Stimulated activated CD8-positive, alpha-beta memory T cell treated with anti-CD3 and anti-CD28 coated beads, Interleukin-12 subunit alpha, Interleukin-12 subunit beta, amount 100 ng/mL, for 4 hours (primary cell): Measurements from ENCODE around the gene COG6.
A peak's percentile ranks its signal among the peaks of the same experiment; 100 is the strongest.

Experiments used
- DNase-seq: peaks from one replicate; pipeline ENCODE4 v3.0.0-alpha.2; 2020; ENCODE audit warnings: low read depth

Gene COG6

DNA sequence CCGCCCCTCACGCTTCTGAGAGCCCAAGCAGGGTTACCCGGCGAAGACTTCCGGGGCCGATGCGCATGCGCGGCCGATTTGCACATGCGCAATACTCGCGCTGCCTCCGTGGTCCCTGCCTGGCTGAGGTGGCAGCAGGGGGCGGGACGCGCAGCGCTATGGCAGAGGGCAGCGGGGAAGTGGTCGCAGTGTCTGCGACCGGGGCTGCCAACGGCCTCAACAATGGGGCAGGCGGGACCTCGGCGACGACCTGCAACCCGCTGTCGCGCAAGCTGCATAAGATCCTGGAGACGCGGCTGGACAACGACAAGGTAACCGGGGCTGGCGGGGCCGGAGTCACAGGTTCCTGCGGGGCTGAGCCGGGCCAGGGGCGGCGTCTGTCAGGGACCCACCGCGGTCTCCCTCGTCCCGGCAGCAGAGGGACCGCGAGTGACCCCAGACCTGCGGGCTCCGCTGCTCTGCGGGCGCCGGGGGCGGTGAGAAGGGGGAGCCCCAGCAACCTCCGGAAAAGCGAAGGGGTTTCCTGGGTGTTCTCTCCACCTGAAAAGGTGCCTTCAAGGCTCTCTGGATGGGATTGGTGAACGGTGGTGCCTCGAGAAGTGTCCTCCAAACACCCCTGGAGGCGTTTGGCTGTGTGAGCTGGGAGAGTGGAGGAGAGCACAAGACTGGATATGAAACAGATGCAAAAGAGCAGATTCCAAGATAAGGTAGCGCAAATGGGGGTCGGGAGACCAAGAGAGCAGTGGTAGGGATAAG lies at the start of gene COG6:
Gene COG6 (plus strand): TSS at position 94 of the 756 bp plus-strand sequence. CDS start 65 bp downstream, at position 159.
- peak; percentile 93 for DNase-seq

DNA sequence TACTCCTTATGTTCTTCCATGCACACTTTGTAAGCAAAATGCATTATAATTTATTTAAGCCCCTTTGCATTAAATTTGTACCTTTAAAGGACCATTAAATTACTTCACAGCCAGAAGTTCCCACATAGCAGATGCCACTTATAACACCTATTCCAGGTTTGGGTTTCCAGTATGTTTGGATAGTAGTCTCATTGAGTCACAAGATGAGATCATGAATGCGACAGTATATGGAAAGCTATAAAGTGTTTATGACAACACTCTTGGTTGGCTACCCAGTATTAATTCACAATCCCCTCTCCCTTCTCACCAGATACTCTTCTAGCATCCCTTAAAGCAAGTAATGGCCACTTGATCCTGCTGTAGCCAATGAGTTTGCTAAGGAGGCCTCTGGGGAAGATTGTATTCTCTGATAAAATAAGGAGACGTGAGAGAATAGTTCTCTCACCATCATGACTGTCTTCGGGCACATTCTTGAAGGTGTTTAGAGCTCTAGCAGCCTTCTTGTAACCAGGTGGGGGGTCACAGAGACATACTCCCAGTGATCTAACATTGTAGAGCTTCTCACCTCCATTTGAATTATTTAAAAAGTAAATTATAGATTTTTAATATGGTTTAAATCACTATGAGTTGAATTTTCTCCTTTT lies 49.7 kb upstream of the COG6 start:
- DNase-seq = no peak

DNA sequence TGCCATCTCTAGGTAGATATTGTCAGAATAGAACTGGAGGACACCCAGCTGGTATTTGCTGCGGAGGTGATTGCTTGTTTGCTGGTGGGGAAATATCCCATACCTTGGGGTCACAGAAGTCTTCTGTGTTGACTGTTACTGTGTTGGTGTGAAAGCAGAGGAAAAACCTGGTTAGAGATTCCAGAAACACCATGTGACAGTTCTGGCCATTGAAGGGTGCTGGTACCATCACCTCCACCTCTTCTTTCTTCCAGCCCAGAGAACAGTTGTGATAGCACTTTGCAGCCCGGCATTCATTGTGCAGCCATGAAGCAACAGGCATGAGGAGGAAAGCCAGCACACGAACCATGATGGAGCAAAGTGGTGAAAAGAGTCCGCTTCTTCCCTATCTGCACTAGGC lies 47.6 kb upstream of the COG6 start:
- no peak for DNase-seq

DNA sequence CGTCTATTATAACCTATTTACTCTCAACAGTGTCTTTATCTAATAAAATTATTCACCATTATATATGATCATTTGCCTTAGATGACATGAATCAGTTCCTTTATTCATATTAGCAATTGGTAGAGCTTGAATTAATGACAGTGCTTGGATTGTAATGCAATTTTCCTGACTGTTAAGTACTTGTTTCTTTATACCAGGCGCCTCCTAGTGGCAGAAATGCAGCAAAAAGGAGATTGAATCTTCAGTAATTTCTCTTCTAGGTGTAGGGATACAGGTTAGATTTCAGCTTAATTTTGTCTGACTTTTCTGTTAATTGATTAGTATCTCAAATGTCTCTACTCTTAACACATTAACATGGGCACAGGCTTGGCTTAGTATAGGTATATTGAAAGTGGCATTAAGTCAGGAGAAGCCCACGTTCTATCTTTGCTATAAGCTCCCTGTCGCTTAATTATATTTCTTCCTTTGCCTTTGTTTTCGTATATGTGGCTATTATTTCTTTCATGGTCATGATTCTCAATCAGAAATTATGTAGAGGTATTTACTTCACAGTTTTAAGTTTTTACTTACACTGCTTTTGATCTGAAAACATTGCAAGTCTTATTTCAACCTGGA lies 43.3 kb upstream of the COG6 start:
- DNase-seq = no peak

DNA sequence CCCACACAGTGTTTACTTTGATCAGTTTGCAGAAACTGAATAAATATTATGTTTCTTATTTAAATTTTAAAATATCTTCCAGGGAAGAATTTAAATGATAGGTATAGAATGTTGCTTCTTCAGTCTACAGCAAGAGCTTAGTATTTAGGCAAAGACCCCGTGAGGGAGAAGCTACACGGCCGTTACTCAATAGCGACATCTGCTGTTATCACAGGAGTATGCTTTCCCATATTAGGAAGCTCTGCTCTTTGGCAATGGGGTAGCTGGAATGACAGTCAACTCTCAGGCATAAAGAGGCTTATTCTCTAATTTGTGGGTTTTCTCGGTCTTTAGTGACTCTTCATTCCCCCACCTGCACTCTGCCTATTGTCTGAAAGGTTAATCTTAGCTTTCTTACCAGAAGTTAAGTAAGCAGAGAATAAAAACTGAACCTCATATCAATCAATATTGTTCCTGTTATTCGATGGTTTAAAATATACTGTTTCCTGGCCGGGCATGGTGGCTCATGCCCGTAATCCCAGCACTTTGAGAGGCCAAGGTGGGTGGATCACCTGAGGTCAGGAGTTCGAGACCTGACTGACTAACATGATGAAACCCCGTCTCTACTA lies 39.3 kb upstream of the COG6 start:
- no peak for DNase-seq

DNA sequence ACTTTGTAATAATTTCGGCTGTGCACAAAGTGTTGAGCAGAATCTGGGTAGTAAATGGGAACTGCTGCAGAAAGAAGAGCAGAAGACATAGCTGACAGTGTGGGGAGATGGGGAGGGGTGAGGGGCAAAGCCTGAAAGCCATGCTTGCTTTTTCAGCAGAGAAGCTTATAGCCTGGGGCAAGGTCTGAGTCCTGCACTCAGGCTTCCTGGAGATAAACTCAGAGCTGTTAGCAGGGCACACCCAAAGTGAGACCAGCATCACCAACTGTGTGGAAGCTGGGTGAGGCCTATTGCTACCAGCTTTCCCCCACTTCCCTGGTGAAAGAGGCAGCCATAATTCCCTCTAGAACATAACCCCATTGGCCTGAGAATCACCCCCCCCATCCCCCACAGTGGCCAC lies 36.9 kb upstream of the COG6 start:
- DNase-seq = no peak

DNA sequence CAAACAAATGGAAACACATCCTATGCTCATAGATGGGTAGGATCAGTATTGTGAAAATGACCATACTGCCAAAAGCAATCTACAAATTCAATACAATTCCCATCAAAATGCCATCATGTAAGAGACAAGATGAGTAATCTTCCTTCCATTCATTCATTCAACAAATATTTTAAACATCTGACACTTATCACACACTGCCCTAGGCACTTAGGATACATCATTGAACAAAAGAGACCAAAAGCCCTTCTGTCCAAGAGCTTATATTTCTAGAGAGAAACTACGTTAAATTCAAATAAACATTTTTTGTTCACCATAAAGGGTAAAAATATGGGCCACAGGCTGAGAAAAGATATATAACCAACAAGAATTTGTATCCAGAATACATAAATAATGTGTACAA lies 32.0 kb upstream of the COG6 start:
- DNase-seq = no peak

DNA sequence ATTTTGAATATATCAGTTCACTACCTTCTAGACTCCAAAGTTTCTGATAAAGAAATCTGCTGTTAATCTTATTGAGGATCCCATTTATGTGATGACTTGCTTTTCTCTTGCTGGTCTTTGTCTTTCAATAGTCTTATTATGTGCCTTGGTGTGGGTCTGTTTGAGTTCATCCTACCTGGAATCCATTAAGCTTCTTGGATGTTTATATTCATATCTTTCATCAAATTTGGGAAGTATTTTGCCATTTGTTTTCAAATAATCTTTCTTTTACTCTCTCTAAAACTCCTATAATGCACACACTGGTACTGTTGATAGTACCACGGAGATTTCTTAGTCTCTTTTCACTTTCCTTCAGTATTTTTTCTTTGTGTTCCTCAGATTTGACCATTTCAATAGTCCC lies 24.2 kb upstream of the COG6 start:
- no peak for DNase-seq

DNA sequence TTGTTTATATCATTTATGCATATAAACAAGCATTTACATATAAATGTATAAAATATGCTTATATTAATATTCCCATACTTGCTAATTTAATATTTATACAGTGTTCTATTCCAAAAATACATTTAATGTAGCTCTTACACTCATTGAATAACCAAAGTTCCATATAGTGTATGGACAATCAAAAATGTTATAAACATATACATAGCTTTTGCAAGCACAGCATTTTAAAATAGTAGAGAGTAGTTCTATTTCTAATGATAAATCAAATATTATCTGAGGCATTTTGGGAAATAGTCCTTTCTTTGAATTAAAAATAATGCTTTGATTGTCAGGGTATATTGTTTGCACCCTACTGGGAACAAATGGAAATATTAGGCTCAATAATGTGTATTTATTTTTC lies 22.5 kb upstream of the COG6 start:
- DNase-seq = no peak

DNA sequence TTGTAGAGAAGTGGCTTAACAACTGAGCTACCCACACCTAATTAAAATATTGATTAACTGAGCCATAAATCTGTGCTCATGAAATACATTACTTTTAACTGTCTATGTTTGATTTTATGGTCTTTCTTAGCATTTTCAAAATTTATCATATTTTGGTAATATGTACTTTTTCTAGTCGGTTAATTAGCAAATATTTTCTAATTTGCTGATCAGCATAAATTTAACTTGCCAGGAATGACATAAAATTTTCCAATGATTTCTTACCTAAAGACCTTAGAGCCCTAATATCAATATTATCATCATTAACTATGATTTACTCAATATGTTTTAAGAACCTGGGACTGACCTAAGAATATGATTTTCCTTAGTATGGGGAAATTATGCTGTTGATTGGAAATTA lies 19.9 kb upstream of the COG6 start:
- no peak for DNase-seq

DNA sequence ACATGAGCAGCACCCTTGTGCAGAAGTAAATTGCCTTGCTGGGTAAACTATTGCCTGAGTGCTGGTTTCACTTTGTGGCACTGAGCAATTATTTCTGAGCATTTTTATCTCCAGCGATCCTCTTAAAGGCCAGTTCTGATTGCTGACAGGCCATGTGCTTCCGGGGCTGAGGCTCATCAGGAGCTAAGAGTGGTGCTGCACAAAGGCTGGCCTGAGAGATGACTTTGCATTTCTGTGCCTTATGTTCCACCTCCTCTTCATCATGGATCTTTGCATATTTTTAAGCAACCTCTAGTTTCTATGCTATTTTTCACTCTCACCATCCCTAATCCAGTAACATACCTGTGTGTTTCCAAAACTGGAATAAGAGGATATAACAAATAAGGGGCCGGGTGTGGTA lies 17.6 kb upstream of the COG6 start:
- DNase-seq = no peak

DNA sequence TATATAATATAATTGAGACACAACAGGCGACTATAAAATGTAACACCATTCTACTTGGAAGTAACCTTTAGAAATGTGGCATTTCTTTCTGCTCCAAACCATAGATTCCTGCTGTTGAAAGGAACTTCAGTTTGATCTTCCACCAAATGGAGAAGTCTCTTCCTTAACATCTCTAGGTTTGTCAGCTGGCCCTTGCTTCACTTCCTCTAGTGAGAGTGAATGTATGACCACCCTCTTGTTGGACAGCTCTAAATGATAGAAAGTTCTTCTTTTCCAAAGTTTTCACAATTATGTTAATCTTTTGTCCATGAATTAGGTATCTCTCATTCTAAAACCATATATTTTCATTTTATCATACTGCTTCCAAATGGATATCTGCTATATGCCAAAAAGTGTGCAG lies 13.8 kb upstream of the COG6 start:
- DNase-seq = no peak

DNA sequence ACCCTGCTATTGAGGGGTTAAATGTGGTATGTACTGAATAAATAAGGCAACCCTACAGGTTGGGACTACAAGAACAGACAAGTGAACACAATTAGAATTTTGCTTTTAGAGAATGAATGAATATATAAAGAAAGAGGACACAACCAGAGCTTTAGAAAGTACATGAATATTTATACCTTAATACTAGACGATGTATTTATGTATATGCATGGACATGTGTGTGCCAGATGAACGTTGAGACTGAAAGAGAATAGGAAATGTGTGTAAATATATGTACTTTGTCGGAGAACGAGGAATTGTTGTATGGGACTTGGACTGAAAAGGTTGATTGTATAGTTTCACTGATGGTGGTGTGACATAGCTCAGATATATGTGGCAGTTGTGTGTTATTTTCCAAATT lies 9.3 kb upstream of the COG6 start:
- DNase-seq = no peak

DNA sequence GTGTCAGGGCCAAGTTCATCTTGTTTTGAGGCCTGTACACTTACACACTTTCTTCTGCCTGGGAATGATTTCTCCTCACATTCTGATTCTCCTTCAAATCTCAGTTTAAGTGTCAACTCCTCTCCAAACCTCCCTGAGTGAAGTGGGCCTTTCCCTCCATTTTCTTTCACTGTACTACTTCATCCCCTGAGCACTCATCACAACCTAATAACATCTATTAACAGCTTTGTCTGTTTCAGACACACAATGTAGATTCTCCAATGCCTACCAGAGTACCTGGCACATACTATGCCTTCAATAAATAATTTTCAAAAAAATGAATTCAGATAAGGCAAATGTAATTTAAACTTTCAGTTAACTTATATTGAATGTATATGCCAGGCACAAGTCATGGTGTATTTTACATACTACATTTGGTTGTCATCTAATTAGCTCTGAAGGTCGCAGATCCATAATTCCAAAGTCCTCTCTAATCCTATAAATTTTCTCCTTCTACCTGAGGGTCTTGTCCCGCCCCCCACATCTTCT lies 357 bp upstream of the COG6 start:
- no peak for DNase-seq

DNA sequence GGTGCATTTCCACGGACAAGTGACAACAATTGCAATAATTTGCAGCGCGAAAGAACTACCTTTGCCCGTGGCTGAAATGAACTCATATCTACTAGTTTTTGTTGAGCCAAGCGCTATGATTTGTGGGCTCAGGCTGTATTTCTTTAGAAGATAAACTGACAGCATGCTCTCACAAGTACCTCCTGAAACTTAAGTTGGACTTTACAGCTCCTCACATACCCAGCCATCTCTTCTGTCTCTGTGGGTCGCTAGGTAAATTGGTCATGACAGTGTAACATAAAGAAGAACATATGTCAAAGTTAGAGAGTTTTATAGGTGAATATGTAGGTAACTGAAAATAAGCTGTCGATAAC lies 839 bp downstream of the COG6 start:
- DNase-seq = no peak

DNA sequence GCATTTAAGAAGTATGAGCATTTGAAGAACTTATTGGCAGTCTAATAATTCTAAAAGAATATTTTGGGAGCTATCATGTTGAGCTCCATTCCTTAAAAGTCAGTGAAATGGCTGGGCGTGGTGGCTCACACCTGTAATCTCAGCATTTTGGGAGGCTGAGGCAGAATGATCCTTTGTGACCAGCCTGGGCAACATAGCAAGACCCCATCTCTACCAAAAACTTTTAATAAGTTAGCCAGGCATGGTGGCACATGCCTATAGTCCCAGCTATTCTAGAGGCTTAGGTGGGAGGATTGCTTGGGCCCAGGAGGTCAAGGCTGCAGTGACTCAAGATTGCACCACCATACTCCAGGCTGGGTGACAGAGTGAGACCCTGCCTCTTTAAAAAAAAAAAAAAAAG lies 8.0 kb downstream of the COG6 start:
- no peak for DNase-seq

DNA sequence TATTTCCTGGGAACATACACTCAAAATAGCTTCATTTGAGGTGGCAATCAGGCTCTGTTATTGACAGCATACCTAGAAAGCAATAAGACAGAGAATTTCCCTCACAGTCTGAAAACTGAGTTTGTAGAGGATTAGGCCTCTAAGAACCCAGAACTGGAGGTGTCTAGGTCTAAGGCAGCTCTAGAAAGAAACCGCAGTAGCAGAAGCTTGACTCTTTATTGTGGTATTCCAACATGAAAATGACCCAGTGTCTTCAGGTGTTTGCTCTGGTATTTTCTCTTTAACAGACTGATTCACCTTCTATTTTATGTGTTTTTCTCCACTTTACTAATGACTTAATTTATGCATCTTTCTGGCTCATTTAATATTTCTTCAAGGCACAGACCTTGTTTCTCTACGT lies 8.5 kb downstream of the COG6 start:
- no peak for DNase-seq

DNA sequence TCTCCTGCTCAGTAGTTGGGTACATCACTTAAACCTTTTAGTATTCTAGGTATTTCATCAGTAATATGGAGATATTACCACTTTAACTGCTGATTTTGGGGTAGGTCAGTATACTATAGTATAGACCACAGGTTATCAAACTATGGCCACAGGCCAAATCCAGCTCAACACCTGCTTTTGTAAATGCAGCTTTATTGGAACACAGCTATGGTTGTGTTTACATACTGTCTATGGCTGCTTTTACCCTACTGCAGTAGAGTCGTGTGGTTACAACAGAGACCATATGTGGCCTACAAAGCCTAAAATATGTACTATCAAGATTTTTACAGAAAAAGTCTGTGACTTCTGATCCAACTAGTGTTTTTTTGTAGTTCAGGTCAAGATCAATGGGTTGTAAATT lies 10.3 kb downstream of the COG6 start:
- DNase-seq = no peak

DNA sequence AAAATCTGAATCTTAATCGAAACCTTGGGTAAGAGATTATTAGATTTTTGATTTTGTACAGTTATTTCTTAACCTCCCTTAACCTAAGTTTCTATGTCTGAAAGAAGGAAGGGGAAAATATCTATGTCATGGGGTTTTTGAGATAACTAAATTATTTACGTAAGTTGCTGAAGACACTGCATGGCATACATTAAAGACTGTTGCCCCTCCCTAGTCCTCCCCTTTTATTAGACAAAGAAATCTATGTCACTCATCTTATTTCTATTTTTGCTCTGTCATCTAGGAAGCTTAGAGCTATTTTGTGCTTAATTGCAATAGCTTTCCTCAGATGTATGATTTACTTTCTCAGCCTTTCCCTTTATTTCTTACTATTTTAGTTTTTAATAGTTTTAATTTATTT lies 15.0 kb downstream of the COG6 start:
- DNase-seq = no peak

DNA sequence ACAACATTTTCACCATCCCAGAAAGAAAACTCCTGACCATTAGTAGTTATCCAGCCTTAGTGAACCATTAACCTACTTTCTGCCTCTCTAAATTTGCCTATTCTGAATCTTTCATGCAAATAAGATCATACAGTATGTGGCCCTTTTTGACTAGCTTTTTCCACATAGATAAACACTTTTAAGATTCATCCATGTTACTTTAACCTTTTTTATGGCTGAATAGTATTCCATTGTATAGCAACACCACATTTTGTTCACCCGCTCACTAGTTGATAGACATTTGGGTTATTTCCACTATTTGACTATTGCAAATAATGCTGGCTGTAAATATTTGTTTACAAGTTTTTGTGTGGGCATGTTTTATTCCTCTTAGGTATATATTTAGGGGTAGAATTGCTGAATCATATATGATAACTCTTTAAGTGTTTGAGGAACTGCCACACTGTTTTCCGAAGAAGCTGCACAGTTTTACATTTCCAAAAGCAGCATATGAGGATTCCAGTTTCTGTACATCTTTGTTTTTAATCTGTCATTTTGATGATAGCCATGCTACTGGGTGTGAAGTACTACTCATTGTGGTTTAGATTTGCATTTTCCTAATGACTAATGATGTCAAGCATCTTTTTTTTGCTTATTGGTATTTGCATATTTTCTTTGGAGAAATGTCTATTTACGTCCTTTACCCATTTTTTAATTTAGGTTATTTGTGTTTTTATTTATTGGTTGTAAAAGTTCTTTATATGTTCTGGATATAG lies 17.1 kb downstream of the COG6 start:
- no peak for DNase-seq

DNA sequence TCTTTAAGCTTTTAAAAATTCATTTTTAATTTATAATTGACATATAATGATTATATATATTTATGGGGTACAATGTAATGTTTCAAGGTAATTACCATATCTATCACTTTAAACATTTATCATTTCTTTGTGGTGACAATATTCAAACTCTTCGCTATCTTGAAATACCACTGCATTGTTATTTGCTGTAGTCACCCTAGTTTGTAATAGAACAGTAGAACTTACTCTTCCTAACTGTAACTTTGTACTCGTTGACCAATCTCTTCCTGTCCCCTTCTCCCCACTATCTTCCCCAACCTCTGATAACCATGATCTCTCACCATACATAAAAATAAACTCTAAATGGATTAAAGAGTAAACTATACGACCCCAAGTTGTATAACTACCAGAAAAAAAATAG lies 20.4 kb downstream of the COG6 start:
- DNase-seq = no peak

DNA sequence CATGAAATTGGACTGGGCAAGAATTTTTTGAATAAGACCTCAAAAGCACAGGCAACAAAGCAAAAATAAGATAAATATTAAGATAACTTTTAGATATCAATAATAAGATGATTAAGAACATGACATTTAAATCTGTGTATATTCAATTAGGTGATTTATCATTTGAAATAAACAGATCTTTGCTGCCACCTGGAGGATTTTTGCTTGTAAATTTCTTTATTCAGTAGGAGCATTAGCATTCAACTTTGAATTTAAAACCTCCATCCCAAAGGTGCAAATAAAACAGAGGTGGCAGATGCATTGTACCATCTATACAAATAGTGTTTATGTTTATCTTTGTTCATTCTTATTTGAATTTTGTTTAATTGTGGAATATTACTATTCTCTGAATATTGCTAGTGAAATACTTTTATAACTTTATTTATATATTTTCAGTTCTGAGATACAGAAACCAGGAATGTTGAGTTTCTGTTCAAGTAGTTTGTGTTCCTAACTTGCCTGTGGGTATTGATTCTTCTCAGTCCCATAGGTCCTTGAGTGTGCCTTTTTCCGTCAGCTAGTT lies 20.9 kb downstream of the COG6 start:
- no peak for DNase-seq
